ENCODE measurements around the gene RPRD1A.
"Not testable (repeated sequence)": the region's sequence is repeated elsewhere in the genome, so short reads cannot be mapped to it uniquely, and the experiment has no call there.

The RPRD1A gene

GRCh38 chr18:36067055-36067957 is at the start of gene RPRD1A:
Gene RPRD1A (minus strand): TSS chr18:36067559. CDS start chr18:36067404, 155 bp downstream.
- peak; percentile 1 for TF ChIP-seq CTCF (conservative IDR thresholded peaks at IDR 0.05; ENCODE audit: low read depth, low read length)
- peak within 1 kb of the TSS; percentile 96 for H3K4me3 ChIP-seq (ENCODE audit: low read depth, low read length)
- DNase-seq (ENCODE audit: low read depth) = peak; percentile 94

GRCh38 chr18:36116771-36117170 is 49.4 kb upstream of the RPRD1A start:
- H3K4me3 ChIP-seq (ENCODE audit: low read depth, low read length); DNase-seq (ENCODE audit: low read depth): not testable (repeated sequence)

GRCh38 chr18:36114738-36115137 is 47.4 kb upstream of the RPRD1A start:
- no peak overlapping the region for H3K4me3 ChIP-seq (ENCODE audit: low read depth, low read length)
- no peak for TF ChIP-seq CTCF (conservative IDR thresholded peaks at IDR 0.05; ENCODE audit: low read depth, low read length)
- no peak for DNase-seq (ENCODE audit: low read depth)

GRCh38 chr18:36114251-36114650 is 46.9 kb upstream of the RPRD1A start:
- TF ChIP-seq CTCF (conservative IDR thresholded peaks at IDR 0.05; ENCODE audit: low read depth, low read length) = no peak
- H3K4me3 ChIP-seq (ENCODE audit: low read depth, low read length) = no peak overlapping the region
- no peak for DNase-seq (ENCODE audit: low read depth)

GRCh38 chr18:36112302-36112701 is 44.9 kb upstream of the RPRD1A start:
- no peak for DNase-seq (ENCODE audit: low read depth)
- H3K4me3 ChIP-seq (ENCODE audit: low read depth, low read length) = no peak overlapping the region
- TF ChIP-seq CTCF (conservative IDR thresholded peaks at IDR 0.05; ENCODE audit: low read depth, low read length) = no peak

GRCh38 chr18:36109737-36110136 is 42.4 kb upstream of the RPRD1A start:
- no peak overlapping the region for H3K4me3 ChIP-seq (ENCODE audit: low read depth, low read length)
- DNase-seq (ENCODE audit: low read depth) = no peak
- no peak for TF ChIP-seq CTCF (conservative IDR thresholded peaks at IDR 0.05; ENCODE audit: low read depth, low read length)

- no peak for DNase-seq (ENCODE audit: low read depth)
- H3K4me3 ChIP-seq (ENCODE audit: low read depth, low read length) = no peak overlapping the region
These were observed 41.2 kb upstream of the RPRD1A start for GRCh38 chr18:36108601-36109000.

More at GRCh38 chr18:36108601-36109000, 41.2 kb upstream of the RPRD1A start:
- no peak for TF ChIP-seq CTCF (conservative IDR thresholded peaks at IDR 0.05; ENCODE audit: low read depth, low read length)

Measured in choroid plexus epithelial cell (primary cell).